IPS DF 4.7 (cell line): ENCODE data around the gene ENOX1.

Experiments used
- DNase-seq: peaks from one replicate; pipeline ENCODE4 v3.0.0-alpha.2; 2013; ENCODE audit warnings: low spot score; ENCODE audit errors: extremely low read depth

Gene ENOX1

GRCh38 chr13:43551897-43552456, 234.8 kb downstream of the ENOX1 start:
- no peak for DNase-seq

GRCh38 chr13:43546816-43547215, 240.0 kb downstream of the ENOX1 start:
- DNase-seq: no peak

- DNase-seq: no peak
These were observed 240.5 kb downstream of the ENOX1 start for GRCh38 chr13:43546251-43546650.

GRCh38 chr13:43545317-43545874, 241.4 kb downstream of the ENOX1 start:
- DNase-seq: no peak

- no peak for DNase-seq
These were observed 242.1 kb downstream of the ENOX1 start for GRCh38 chr13:43544631-43545030.

- no peak for DNase-seq
These were observed 242.8 kb downstream of the ENOX1 start for GRCh38 chr13:43544011-43544410.

- DNase-seq: no peak
These were observed 243.4 kb downstream of the ENOX1 start for GRCh38 chr13:43543331-43543730.

- DNase-seq: no peak
These were observed 249.6 kb downstream of the ENOX1 start for GRCh38 chr13:43537124-43537523.

- DNase-seq: no peak
These were observed 257.0 kb downstream of the ENOX1 start for GRCh38 chr13:43529796-43530195.

- DNase-seq: no peak
These were observed 257.8 kb downstream of the ENOX1 start for GRCh38 chr13:43528992-43529391.

GRCh38 chr13:43522788-43523187, 264.0 kb downstream of the ENOX1 start:
- DNase-seq: no peak

GRCh38 chr13:43520351-43520750, 266.4 kb downstream of the ENOX1 start:
- no peak for DNase-seq

GRCh38 chr13:43518833-43519232, 267.9 kb downstream of the ENOX1 start:
- no peak for DNase-seq

- no peak for DNase-seq
These were observed 270.4 kb downstream of the ENOX1 start for GRCh38 chr13:43516401-43516833.

- no peak for DNase-seq
These were observed 271.2 kb downstream of the ENOX1 start for GRCh38 chr13:43515531-43515930.

- DNase-seq: no peak
These were observed 272.5 kb downstream of the ENOX1 start for GRCh38 chr13:43514311-43514710.

GRCh38 chr13:43512221-43512620, 274.6 kb downstream of the ENOX1 start:
- no peak for DNase-seq

GRCh38 chr13:43510956-43511901, 275.5 kb downstream of the ENOX1 start:
- no peak for DNase-seq

- no peak for DNase-seq
These were observed 291.0 kb downstream of the ENOX1 start for GRCh38 chr13:43495732-43496131.

GRCh38 chr13:43494206-43494605, 292.6 kb downstream of the ENOX1 start:
- no peak for DNase-seq

GRCh38 chr13:43493496-43494000, 293.2 kb downstream of the ENOX1 start:
- DNase-seq: no peak

GRCh38 chr13:43492745-43493144, 294.0 kb downstream of the ENOX1 start:
- DNase-seq: no peak
